Neural progenitor cell (in vitro differentiated cells): ENCODE data around the gene PIF1. TPM values are rescaled to one million over a fixed set of nuclear protein-coding genes. Genes with fewer than 3 reads are reported as not detected.
A peak's percentile ranks its signal among the peaks of the same experiment; 100 is the strongest.

Experiments
- DNase-seq: peaks from one replicate; pipeline ENCODE4 v3.0.0-alpha.2; 2016; ENCODE audit warnings: low spot score
- H2AFZ ChIP-seq: fragments of 200-600 bp; sonication (generic); replicated peaks from 2 replicates; pipeline ENCODE4 v1.6.1; 2016; ENCODE audit warnings: antibody characterized with exemption
- H3F3A ChIP-seq: fragments of 200-600 bp; sonication (generic); 2 replicates; pipeline ENCODE4 v1.6.1; 2016; ENCODE audit warnings: antibody characterized with exemption, low read depth
- H3K27ac ChIP-seq: fragments of 200-600 bp; sonication (generic); 2 replicates; pipeline ENCODE4 v1.5.1; 2016; ENCODE audit warnings: mild to moderate bottlenecking
- H3K27me3 ChIP-seq: fragments of 200-600 bp; sonication (generic); 2 replicates; pipeline ENCODE4 v1.6.1; 2016; ENCODE audit warnings: mild to moderate bottlenecking, moderate library complexity
- H3K36me3 ChIP-seq: fragments of 200-600 bp; sonication (generic); 2 replicates; pipeline ENCODE4 v1.5.1; 2016
- H3K4me1 ChIP-seq: fragments of 200-600 bp; sonication (generic); 2 replicates; pipeline ENCODE4 v1.6.1; 2016; ENCODE audit warnings: mixed run types
- H3K4me2 ChIP-seq: fragments of 200-600 bp; sonication (generic); 2 replicates; pipeline ENCODE4 v1.6.1; 2016
- H3K4me3 ChIP-seq: fragments of 200-600 bp; sonication (generic); 2 replicates; pipeline ENCODE4 v1.5.1; 2016
- H3K79me2 ChIP-seq: fragments of 200-600 bp; sonication (generic); 2 replicates; pipeline ENCODE4 v1.6.1; 2016; ENCODE audit warnings: low read depth
- H3K9ac ChIP-seq: fragments of 200-600 bp; sonication (generic); 2 replicates; pipeline ENCODE4 v1.6.1; 2016
- H3K9me3 ChIP-seq: fragments of 200-600 bp; sonication (generic); 2 replicates; pipeline ENCODE4 v1.5.1; 2016; ENCODE audit warnings: low read depth
- H4K20me1 ChIP-seq: fragments of 200-600 bp; sonication (generic); 2 replicates; pipeline ENCODE4 v1.6.1; 2016; ENCODE audit warnings: low read depth
- H3K27ac Mint-ChIP-seq: 3 replicates; pipeline ENCODE4 v1.8.0; 2021; ENCODE audit warnings: mixed read lengths
- H3K27me3 Mint-ChIP-seq: 2 replicates; pipeline ENCODE4 v1.8.0; 2022; ENCODE audit warnings: low read depth, mild to moderate bottlenecking, inconsistent platforms, moderate library complexity, mixed read lengths; ENCODE audit not compliant: insufficient read depth
- H3K36me3 Mint-ChIP-seq: 3 replicates; pipeline ENCODE4 v1.8.0; 2021; ENCODE audit warnings: mixed read lengths
- H3K4me1 Mint-ChIP-seq: 3 replicates; pipeline ENCODE4 v1.8.0; 2021; ENCODE audit warnings: mixed read lengths
- H3K4me3 Mint-ChIP-seq: 3 replicates; pipeline ENCODE4 v1.8.0; 2021; ENCODE audit warnings: mild to moderate bottlenecking, moderate library complexity, mixed read lengths
- H3K9me3 Mint-ChIP-seq: 3 replicates; pipeline ENCODE4 v1.8.0; 2020; ENCODE audit warnings: mixed read lengths
- EZH2 ChIP-seq: fragments of 200-600 bp; sonication (generic); IDR thresholded peaks from 2 replicates; pipeline ENCODE4 v1.6.1; 2017; ENCODE audit warnings: antibody characterized with exemption, mild to moderate bottlenecking, moderate library complexity
- EZH2phosphoT487 ChIP-seq: fragments of 200-600 bp; sonication (generic); IDR thresholded peaks from 2 replicates; pipeline ENCODE4 v1.6.1; 2017; ENCODE audit warnings: antibody characterized with exemption
- total RNA-seq: library from RNA; depleted of rRNA; stranded (reverse); fragments of >200 nt; gene quantifications from 2 replicates; pipeline ENCODE4 v1.2.3, GENCODE V29; 2015; ENCODE audit warnings: low replicate concordance
- TF ChIP-seq, protein P1 (sequence below): fragments of 200-600 bp; sonication (generic); IDR thresholded peaks from 2 replicates; pipeline ENCODE4 v1.5.1; 2017; ENCODE audit warnings: antibody characterized with exemption, mild to moderate bottlenecking

Gene PIF1
- total RNA-seq, 1 donor from 2014 or later: 50.8 TPM

DNA sequence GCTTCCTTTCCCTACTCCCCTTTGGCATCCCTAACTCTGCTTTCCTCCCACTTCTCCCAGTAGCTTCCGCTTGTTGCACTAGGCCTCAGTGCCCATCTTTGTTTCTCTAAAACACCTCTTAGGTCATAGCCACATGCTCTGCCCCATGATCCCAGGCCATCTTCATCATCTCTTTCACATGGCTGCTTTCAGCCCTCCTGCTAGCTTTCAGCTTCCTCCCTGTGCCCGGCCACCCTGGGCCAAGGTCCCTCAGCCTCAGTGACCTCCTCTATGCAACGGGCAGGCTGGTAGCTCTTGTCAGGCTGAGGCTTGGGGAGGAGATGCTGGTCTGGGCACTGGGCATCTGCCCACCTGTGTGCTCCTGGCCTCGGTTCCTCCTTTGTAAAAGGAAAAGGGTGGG lies 18.5 kb upstream of the PIF1 start:
- peak overlapping the region; percentile 52 for H3K4me3 Mint-ChIP-seq
- H3K4me1 Mint-ChIP-seq: peaks cover 45% of the 10 kb centered on the region
- Histone ChIP-seq H3K27me3 (no peaks in the 10 kb centered on the region), H3K79me2 (peaks cover 50% of the 10 kb centered on the region), H3K36me3 (no peaks in the 10 kb centered on the region), H3K9me3 (no peaks in the 10 kb centered on the region), H3K4me3 (no peak overlapping the region), H4K20me1 (peaks cover 43% of the 10 kb centered on the region), H3K4me1 (peaks cover 36% of the 10 kb centered on the region), H3F3A (peaks cover 17% of the 10 kb centered on the region), H3K9ac (no peak overlapping the region), H3K27ac (no peak overlapping the region), H3K4me2 (peak overlapping the region; percentile 78), H2AFZ (no peak overlapping the region)
- no peak overlapping the region for H3K27ac Mint-ChIP-seq
- H3K27me3 Mint-ChIP-seq: peaks cover 6% of the 10 kb centered on the region
- TF ChIP-seq EZH2 (no peak), EZH2phosphoT487 (no peak)
- TF ChIP-seq, protein P1, sequence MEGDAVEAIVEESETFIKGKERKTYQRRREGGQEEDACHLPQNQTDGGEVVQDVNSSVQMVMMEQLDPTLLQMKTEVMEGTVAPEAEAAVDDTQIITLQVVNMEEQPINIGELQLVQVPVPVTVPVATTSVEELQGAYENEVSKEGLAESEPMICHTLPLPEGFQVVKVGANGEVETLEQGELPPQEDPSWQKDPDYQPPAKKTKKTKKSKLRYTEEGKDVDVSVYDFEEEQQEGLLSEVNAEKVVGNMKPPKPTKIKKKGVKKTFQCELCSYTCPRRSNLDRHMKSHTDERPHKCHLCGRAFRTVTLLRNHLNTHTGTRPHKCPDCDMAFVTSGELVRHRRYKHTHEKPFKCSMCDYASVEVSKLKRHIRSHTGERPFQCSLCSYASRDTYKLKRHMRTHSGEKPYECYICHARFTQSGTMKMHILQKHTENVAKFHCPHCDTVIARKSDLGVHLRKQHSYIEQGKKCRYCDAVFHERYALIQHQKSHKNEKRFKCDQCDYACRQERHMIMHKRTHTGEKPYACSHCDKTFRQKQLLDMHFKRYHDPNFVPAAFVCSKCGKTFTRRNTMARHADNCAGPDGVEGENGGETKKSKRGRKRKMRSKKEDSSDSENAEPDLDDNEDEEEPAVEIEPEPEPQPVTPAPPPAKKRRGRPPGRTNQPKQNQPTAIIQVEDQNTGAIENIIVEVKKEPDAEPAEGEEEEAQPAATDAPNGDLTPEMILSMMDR: no peak
- H3K9me3 Mint-ChIP-seq: no peaks in the 10 kb centered on the region
- peaks cover 12% of the 10 kb centered on the region for H3K36me3 Mint-ChIP-seq
- DNase-seq: peak; percentile 1

DNA sequence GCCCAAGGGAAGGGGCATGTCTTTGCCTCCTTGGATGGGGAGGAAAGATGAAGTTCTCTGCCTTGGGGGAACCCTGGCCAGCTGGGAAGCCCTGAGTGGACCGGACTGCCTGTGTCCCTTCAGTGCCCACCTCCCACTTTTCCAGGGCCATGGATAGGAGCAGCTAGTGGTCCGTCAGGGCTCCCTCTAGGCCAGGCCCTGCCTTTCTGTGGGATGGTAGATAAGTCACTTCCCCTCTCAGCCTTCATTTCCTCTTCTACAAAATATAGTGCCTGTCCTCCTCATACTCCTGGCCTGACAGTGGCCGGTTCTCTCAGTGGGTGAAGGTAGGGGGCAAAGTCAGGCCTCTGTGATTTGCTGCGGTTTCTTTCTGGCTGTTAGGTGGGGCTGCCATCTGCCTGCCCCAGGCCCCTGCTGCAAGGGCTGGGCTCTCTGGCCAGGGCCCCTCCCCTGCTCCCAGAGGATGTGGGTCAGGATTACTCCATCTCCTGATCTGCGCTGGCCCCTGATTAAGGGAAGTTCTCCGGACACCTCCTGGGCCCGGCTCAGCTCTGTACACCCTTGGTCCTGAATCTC lies 17.6 kb upstream of the PIF1 start:
- Histone ChIP-seq H3K9ac (no peak overlapping the region), H3K79me2 (peaks cover 50% of the 10 kb centered on the region), H2AFZ (no peak overlapping the region), H3F3A (peaks cover 17% of the 10 kb centered on the region), H3K27me3 (no peaks in the 10 kb centered on the region), H3K4me1 (peaks cover 36% of the 10 kb centered on the region), H4K20me1 (peaks cover 43% of the 10 kb centered on the region), H3K4me3 (peak overlapping the region; percentile 73), H3K27ac (no peak overlapping the region), H3K4me2 (peak overlapping the region; percentile 78), H3K36me3 (no peaks in the 10 kb centered on the region), H3K9me3 (no peaks in the 10 kb centered on the region)
- Mint-ChIP-seq H3K36me3 (peaks cover 6% of the 10 kb centered on the region), H3K27ac (no peak overlapping the region), H3K4me1 (peaks cover 45% of the 10 kb centered on the region), H3K4me3 (peak overlapping the region; percentile 96), H3K9me3 (no peaks in the 10 kb centered on the region), H3K27me3 (peaks cover 11% of the 10 kb centered on the region)
- no peak for DNase-seq
- no peak for TF ChIP-seq EZH2
- TF ChIP-seq, protein P1: no peak
- no peak for TF ChIP-seq EZH2phosphoT487

DNA sequence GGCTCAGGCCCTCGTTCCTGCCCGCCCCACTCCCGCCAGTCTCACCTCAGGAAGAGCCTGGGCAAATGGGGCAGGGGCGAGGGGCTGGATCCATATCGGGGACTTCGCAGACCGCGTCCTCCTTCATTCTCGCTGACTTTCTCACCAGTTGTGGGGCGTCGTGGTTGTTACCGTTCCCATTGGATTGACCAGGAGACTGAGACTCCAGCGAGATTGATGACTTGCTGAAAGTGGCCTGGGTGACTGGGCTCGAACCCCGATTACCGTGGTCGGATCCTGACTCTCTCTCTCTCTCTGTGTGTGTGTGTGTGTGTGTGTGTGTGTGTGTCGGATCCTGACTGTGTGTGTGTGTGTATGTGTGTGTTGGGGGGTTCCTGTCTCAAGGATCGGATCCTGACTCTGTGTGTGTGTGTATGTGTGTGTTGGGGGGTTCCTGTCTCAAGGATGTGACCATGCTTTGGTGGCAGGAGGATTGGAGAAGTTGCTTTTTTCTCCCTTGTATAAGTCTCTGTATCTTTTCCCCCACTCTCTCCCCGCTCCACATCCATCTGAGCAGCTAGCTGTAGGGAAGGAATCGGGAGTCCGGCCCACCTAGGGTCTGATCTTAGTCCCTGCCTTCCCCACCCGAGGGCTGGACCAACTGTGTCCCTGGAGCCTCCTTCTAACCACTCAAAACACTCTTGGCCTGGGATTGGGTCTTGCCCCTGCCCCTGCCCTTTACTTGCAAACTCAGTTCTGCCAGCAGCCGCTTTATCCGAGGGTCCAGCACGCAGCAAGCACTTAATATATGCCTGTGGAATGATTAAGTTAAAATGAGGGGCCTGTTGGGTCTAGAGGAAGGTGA lies 16.9 kb upstream of the PIF1 start:
- no peak overlapping the region for H3K27ac ChIP-seq
- peak overlapping the region; percentile 65 for H3K9ac ChIP-seq
- H3K9me3 ChIP-seq: no peaks in the 10 kb centered on the region
- peaks cover 17% of the 10 kb centered on the region for H3F3A ChIP-seq
- no peaks in the 10 kb centered on the region for H3K27me3 ChIP-seq
- Mint-ChIP-seq H3K4me1 (peaks cover 47% of the 10 kb centered on the region), H3K4me3 (peak overlapping the region; percentile 96), H3K9me3 (no peaks in the 10 kb centered on the region), H3K36me3 (peaks cover 4% of the 10 kb centered on the region), H3K27me3 (peaks cover 13% of the 10 kb centered on the region), H3K27ac (peak overlapping the region; percentile 74)
- peak; percentile 42 for DNase-seq
- H3K4me1 ChIP-seq: peaks cover 36% of the 10 kb centered on the region
- H3K4me3 ChIP-seq: peak overlapping the region; percentile 73
- no peaks in the 10 kb centered on the region for H3K36me3 ChIP-seq
- H4K20me1 ChIP-seq: peaks cover 36% of the 10 kb centered on the region
- peaks cover 50% of the 10 kb centered on the region for H3K79me2 ChIP-seq
- H2AFZ ChIP-seq: peak overlapping the region; percentile 0
- peak overlapping the region; percentile 78 for H3K4me2 ChIP-seq
- TF ChIP-seq EZH2phosphoT487 (no peak), EZH2 (no peak)
- TF ChIP-seq, protein P1: no peak
